HepG2 (cell line): ENCODE data around the gene IER2. TPM values are rescaled to one million over a fixed set of nuclear protein-coding genes. Genes with fewer than 3 reads are reported as not detected.

Experiments
- ASH2L ChIP-seq: fragments of 300-600, 200-600 bp; sonication (generic); IDR thresholded peaks from 2 replicates; pipeline ENCODE4 v1.7.0; 2017; ENCODE audit warnings: low read depth, mild to moderate bottlenecking, moderate library complexity, mixed read lengths, low read length; ENCODE audit not compliant: insufficient read length
- DBP ChIP-seq: sonication (generic); formaldehyde crosslinking; IDR thresholded peaks from 2 replicates; pipeline ENCODE4 v1.4.0; 2020; ENCODE audit warnings: missing genetic modification reagents; ENCODE audit errors: not compliant biosample characterization
- DPF2 ChIP-seq: sonication (generic); formaldehyde crosslinking; IDR thresholded peaks from 2 replicates; pipeline ENCODE4 v1.4.0; 2020; ENCODE audit warnings: mild to moderate bottlenecking, low read depth, missing genetic modification reagents, borderline replicate concordance
- KLF16 ChIP-seq, 2 experiments: sonication (generic) in 1 of 2; formaldehyde crosslinking in 1 of 2; IDR thresholded peaks; 2 replicates each; pipeline versions ENCODE4 v1.6.1 to v1.8.0; 2016 to 2023; ENCODE audit warnings: missing genetic modification reagents in 2 of 2, missing compliant biosample characterization in 1 of 2
- MAFK ChIP-seq, 2 experiments: IDR thresholded peaks in 1 of 2; conservative IDR thresholded peaks in 1 of 2; 2 replicates each; pipeline ENCODE4 v1.6.1; 2011; ENCODE audit warnings: improper control_type of control experiment in 2 of 2, low read length in 2 of 2
- MYNN ChIP-seq: sonication (generic); formaldehyde crosslinking; IDR thresholded peaks from 2 replicates; pipeline ENCODE4 v1.4.0; 2020; ENCODE audit warnings: mild to moderate bottlenecking, low read depth, missing genetic modification reagents
- NFYC ChIP-seq: IDR thresholded peaks from 2 replicates; pipeline ENCODE4 v1.6.1; 2016; ENCODE audit warnings: missing genetic modification reagents, missing compliant biosample characterization
- PRPF4 ChIP-seq: fragments of 200-400 bp; formaldehyde crosslinking; IDR thresholded peaks from 2 replicates; pipeline ENCODE4 v1.6.1; 2016; ENCODE audit warnings: low read length, low read depth; ENCODE audit not compliant: poor library complexity, severe bottlenecking
- SMC3 ChIP-seq: IDR thresholded peaks from 2 replicates; pipeline ENCODE4 v1.6.1; 2011; ENCODE audit warnings: low read length, improper control_type of control experiment
- SRSF9 ChIP-seq: fragments of 200-400 bp; formaldehyde crosslinking; IDR thresholded peaks from 2 replicates; pipeline ENCODE4 v1.6.1; 2018; ENCODE audit warnings: borderline replicate concordance, mild to moderate bottlenecking, low read depth, low read length; ENCODE audit not compliant: insufficient read depth, poor library complexity, severe bottlenecking
- YY1 ChIP-seq: IDR thresholded peaks from 2 replicates; pipeline ENCODE4 v1.6.1; 2011; ENCODE audit warnings: low read length, low read depth, moderate library complexity, mild to moderate bottlenecking; ENCODE audit not compliant: insufficient read depth, insufficient replicate concordance
- ZNF12 ChIP-seq: sonication (generic); formaldehyde crosslinking; IDR thresholded peaks from 2 replicates; pipeline ENCODE4 v1.5.0; 2020; ENCODE audit warnings: missing genetic modification reagents
- ZNF275 ChIP-seq: sonication (generic); formaldehyde crosslinking; IDR thresholded peaks from 2 replicates; pipeline ENCODE4 v1.8.0; 2022; ENCODE audit warnings: missing genetic modification reagents, mild to moderate bottlenecking, inconsistent platforms, borderline replicate concordance
- ZNF280B ChIP-seq: sonication (generic); formaldehyde crosslinking; IDR thresholded peaks from 2 replicates; pipeline ENCODE4 v1.5.0; 2020; ENCODE audit warnings: missing genetic modification reagents, mild to moderate bottlenecking, borderline replicate concordance
- ZNF687 ChIP-seq: sonication (generic); formaldehyde crosslinking; IDR thresholded peaks from 2 replicates; pipeline ENCODE4 v1.5.1; 2020; ENCODE audit warnings: mild to moderate bottlenecking, missing genetic modification reagents, moderate library complexity
- ZNF784 ChIP-seq: sonication (generic); formaldehyde crosslinking; IDR thresholded peaks from 2 replicates; pipeline ENCODE4 v1.5.1; 2020; ENCODE audit warnings: missing genetic modification reagents, mild to moderate bottlenecking, borderline replicate concordance
- polyA plus RNA-seq, 8 experiments: library from polyadenylated mRNA; depleted of rRNA in 3 of 8; stranded (reverse) in 7 of 8; unstranded in 1 of 8; fragments of >200 nt; fragmentation: Illumina TruSeq in 4 of 8; extraction: Trizol in 4 of 8; gene quantifications; 2 replicates each; pipeline versions ENCODE4 v1.2.1 to v1.2.3, GENCODE V29; 2011 to 2016; ENCODE audit warnings: low read depth in 4 of 8, missing spikeins in 1 of 8, mixed read lengths in 1 of 8; ENCODE audit not compliant: insufficient read depth in 1 of 8
- total RNA-seq, 5 experiments: library from RNA; depleted of rRNA; stranded (reverse); fragments of >200 nt; fragmentation: Illumina TruSeq; extraction: Trizol; gene quantifications; 2 replicates each; pipeline ENCODE4 v1.2.3, GENCODE V29; 2016; ENCODE audit warnings: low read depth in 1 of 5

The IER2 gene
- total and polyA plus RNA-seq, 2 of the 13 experiments (the other 11 are each of a cell fraction or from before 2014, with no cell fraction given): 10.1 to 14.3 TPM

- TF ChIP-seq DBP (CRISPR knock-in tag): peak; percentile 53
- TF ChIP-seq ZNF275 (CRISPR knock-in tag): 0 out of 2 replicates have a peak, but pooled peaks have one; percentile 66
- TF ChIP-seq KLF16 (CRISPR knock-in tag; IDR thresholded peaks at IDR 0.05): peak in 1 of 2 experiments; percentile 83; a peak in 2 of 4 replicates
- TF ChIP-seq ZNF784: no peak
- peak; percentile 35; the same call in 1 of the 2 replicates for TF ChIP-seq ZNF280B (CRISPR knock-in tag)
- no peak for TF ChIP-seq DPF2 (CRISPR knock-in tag)
- TF ChIP-seq MAFK (conservative IDR thresholded peaks at IDR 0.05 in 1 of 2, IDR thresholded peaks at IDR 0.05 in 1 of 2; ENCODE audit: low read length in 2 of 2): no peak
- TF ChIP-seq SMC3: no peak
- no peak for TF ChIP-seq PRPF4
- peak; percentile 9; the same call in 1 of the 2 replicates for TF ChIP-seq MYNN
- 0 out of 2 replicates have a peak, but pooled peaks have one; percentile 25 for TF ChIP-seq ZNF12 (CRISPR knock-in tag)
- peak; percentile 66 for TF ChIP-seq YY1
- TF ChIP-seq ZNF687: peak; percentile 79
- TF ChIP-seq NFYC (CRISPR knock-in tag): no peak; the same call in 1 of the 2 replicates
- no peak for TF ChIP-seq ASH2L
- TF ChIP-seq SRSF9: no peak
These were observed 1.6 kb downstream of the IER2 start (continued) for GRCh38 chr19:13151605-13152355.
